HepG2 (cell line): ENCODE measurements around the gene SLC22A15. TPM values are rescaled to one million over a fixed set of nuclear protein-coding genes. Genes with fewer than 3 reads are reported as not detected.

Experiments
- ATAC-seq: fragments of 200-7000 bp; cut with Tn5 transposase; 3 replicates; pipeline ENCODE4 v1.9.1; 2020; ENCODE audit warnings: mild to moderate bottlenecking, moderate library complexity
- BruUV-seq: library from RNA; stranded (reverse); fragments of 400-500 nt; replicated peaks from 2 replicates; lab custom pipeline; 2021; lab: Mats Ljungman, UMichigan
- CTCF ChIA-PET: fragments of 300-600 bp; formaldehyde crosslinking; extraction: SDS; loops from one replicate; lab custom pipeline; 2021; ENCODE audit warnings: low total read pairs, inconsistent platforms, low intra/inter-chr PET ratio; lab: Yijun Ruan, JAX
- POLR2A ChIA-PET: fragments of 350-600 bp; sonication (Branson Sonifier 250); formaldehyde crosslinking; loops from one replicate; lab custom pipeline; 2020; ENCODE audit warnings: antibody characterized with exemption, inconsistent platforms; lab: Yijun Ruan, JAX
- DNase-seq: peaks from one replicate; pipeline ENCODE4 v3.0.0-alpha.2; 2015; ENCODE audit warnings: low spot score
- FAIRE-seq: peaks from 3 replicates; lab custom pipeline; 2011; peaks lifted over from hg19 to GRCh38; lab: Jason Lieb, UNC
- H2AFZ ChIP-seq: one replicate; pipeline ENCODE4 v1.6.1; 2011; ENCODE audit warnings: low read length, inconsistent platforms
- H3K27ac ChIP-seq: fragments of 300-600 bp; 3 replicates; pipeline ENCODE4 v1.8.0; 2011; ENCODE audit warnings: mixed run types, mild to moderate bottlenecking, mixed read lengths, low read length, inconsistent platforms; ENCODE audit not compliant: insufficient read depth; ENCODE audit errors: extremely low read length
- H3K27me3 ChIP-seq, 2 experiments: fragments of 200-600 bp in 1 of 2; 2 replicates in 1 of 2; 3 replicates in 1 of 2; pipeline versions ENCODE4 v1.6.0 to v1.8.0; 2011; ENCODE audit warnings: low read length in 2 of 2, mild to moderate bottlenecking in 2 of 2, moderate library complexity in 2 of 2, inconsistent platforms in 1 of 2; ENCODE audit not compliant: insufficient read depth in 2 of 2, control insufficient read depth in 1 of 2
- H3K36me3 ChIP-seq, 2 experiments: fragments of 200-600 bp in 1 of 2; replicated peaks in 1 of 2; 2 replicates in 1 of 2; 3 replicates in 1 of 2; pipeline versions ENCODE4 v1.5.1 to v1.8.0; 2011; ENCODE audit warnings: low read length in 2 of 2, inconsistent platforms in 1 of 2; ENCODE audit not compliant: insufficient read depth in 2 of 2, control insufficient read depth in 1 of 2
- H3K4me1 ChIP-seq: 2 replicates; pipeline ENCODE4 v1.5.1; 2012; ENCODE audit warnings: low read length, inconsistent platforms; ENCODE audit not compliant: insufficient read depth
- H3K4me2 ChIP-seq: 2 replicates; pipeline ENCODE4 v1.6.0; 2011; ENCODE audit warnings: low read depth, low read length, inconsistent platforms
- H3K4me3 ChIP-seq, 3 experiments: fragments of 200-600 bp in 1 of 3; sonication (generic), shearing (Covaris generic) in 1 of 3; replicated peaks in 1 of 3; 2 replicates each; pipeline ENCODE4 v1.5.1; 2011 to 2016; ENCODE audit warnings: low read length in 3 of 3, inconsistent platforms in 2 of 3, low read depth in 2 of 3, mild to moderate bottlenecking in 2 of 3, control low read depth in 1 of 3, mixed read lengths in 1 of 3; ENCODE audit not compliant: insufficient read depth in 1 of 3
- H3K79me2 ChIP-seq: one replicate; pipeline ENCODE4 v1.6.1; 2011; ENCODE audit warnings: low read length, inconsistent platforms; ENCODE audit not compliant: insufficient read depth
- H3K9ac ChIP-seq: 2 replicates; pipeline ENCODE4 v1.6.0; 2011; ENCODE audit warnings: mild to moderate bottlenecking, low read depth, low read length, inconsistent platforms; ENCODE audit not compliant: insufficient read depth
- H3K9me3 ChIP-seq: 2 replicates; pipeline ENCODE4 v1.5.1; 2012; ENCODE audit warnings: mild to moderate bottlenecking, low read length
- H4K20me1 ChIP-seq: 2 replicates; pipeline ENCODE4 v1.6.0; 2011; ENCODE audit warnings: inconsistent platforms, mild to moderate bottlenecking, low read length, moderate library complexity; ENCODE audit not compliant: insufficient read depth
- ARNTL ChIP-seq: sonication (generic); formaldehyde crosslinking; IDR thresholded peaks from 2 replicates; pipeline ENCODE4 v1.4.0; 2020; ENCODE audit warnings: mild to moderate bottlenecking, missing genetic modification reagents
- BCL3 ChIP-seq: sonication (generic); formaldehyde crosslinking; IDR thresholded peaks from 2 replicates; pipeline ENCODE4 v1.5.1; 2020; ENCODE audit warnings: mild to moderate bottlenecking, missing genetic modification reagents, moderate library complexity
- BHLHE40 ChIP-seq: IDR thresholded peaks from 2 replicates; pipeline ENCODE4 v1.6.1; 2011; ENCODE audit warnings: low read length, improper control_type of control experiment
- DPF2 ChIP-seq: sonication (generic); formaldehyde crosslinking; IDR thresholded peaks from 2 replicates; pipeline ENCODE4 v1.4.0; 2020; ENCODE audit warnings: mild to moderate bottlenecking, low read depth, missing genetic modification reagents, borderline replicate concordance
- MAFF ChIP-seq: IDR thresholded peaks from 2 replicates; pipeline ENCODE4 v1.6.1; 2011; ENCODE audit warnings: low read depth, low read length, improper control_type of control experiment
- MAFK ChIP-seq, 2 experiments: IDR thresholded peaks in 1 of 2; conservative IDR thresholded peaks in 1 of 2; 2 replicates each; pipeline ENCODE4 v1.6.1; 2011; ENCODE audit warnings: improper control_type of control experiment in 2 of 2, low read length in 2 of 2
- RFX5 ChIP-seq: IDR thresholded peaks from 2 replicates; pipeline ENCODE4 v1.6.1; 2011; ENCODE audit warnings: low read depth, low read length, improper control_type of control experiment
- SAFB2 ChIP-seq: sonication (generic); formaldehyde crosslinking; IDR thresholded peaks from 2 replicates; pipeline ENCODE4 v1.5.1; 2020; ENCODE audit warnings: missing genetic modification reagents, low read depth, mild to moderate bottlenecking, borderline replicate concordance
- TCF12 ChIP-seq, 2 experiments: fragments of 450-650 bp in 1 of 2; sonication (generic) in 1 of 2; formaldehyde crosslinking in 1 of 2; IDR thresholded peaks; 2 replicates each; pipeline versions ENCODE4 v1.6.1 to v1.8.0; 2017 to 2022; ENCODE audit warnings: antibody characterized with exemption in 1 of 2, mild to moderate bottlenecking in 1 of 2, missing genetic modification reagents in 1 of 2, moderate library complexity in 1 of 2
- ZNF33B ChIP-seq: sonication (generic); formaldehyde crosslinking; IDR thresholded peaks from 2 replicates; pipeline ENCODE4 v1.5.1; 2020; ENCODE audit warnings: mild to moderate bottlenecking, missing genetic modification reagents
- ZNF430 ChIP-seq: sonication (generic); formaldehyde crosslinking; IDR thresholded peaks from 2 replicates; pipeline ENCODE4 v1.9.0; 2021; ENCODE audit warnings: mild to moderate bottlenecking, missing genetic modification reagents
- ZNF563 ChIP-seq: sonication (generic); formaldehyde crosslinking; IDR thresholded peaks from 2 replicates; pipeline ENCODE4 v1.8.0; 2022; ENCODE audit warnings: mild to moderate bottlenecking, moderate library complexity, missing genetic modification reagents
- ZNF569 ChIP-seq: sonication (generic); formaldehyde crosslinking; IDR thresholded peaks from 2 replicates; pipeline ENCODE4 v1.5.0; 2020; ENCODE audit warnings: mild to moderate bottlenecking, missing genetic modification reagents, moderate library complexity, borderline replicate concordance
- ZNF83 ChIP-seq: sonication (generic); formaldehyde crosslinking; IDR thresholded peaks from 2 replicates; pipeline ENCODE4 v1.4.0; 2020; ENCODE audit warnings: missing genetic modification reagents, mild to moderate bottlenecking, borderline replicate concordance
- WGBS: methylation state at CpG from one replicate; pipeline ENCODE4 v1.1.6; 2017; ENCODE audit warnings: low lambda C conversion rate; 5-methylcytosine and 5-hydroxymethylcytosine counted together
- in situ Hi-C: cut with HindIII; loops from 2 replicates; pipeline ENCODE4 v1.10.0; 2017; ENCODE audit warnings: low pct_unique_long_range_greater_than_20kb; ENCODE audit not compliant: extremely low pct_ligation_motif_present
- intact Hi-C: fragments of 100-400 bp; cut with micrococcal nuclease; formaldehyde crosslinking; loops from one replicate; pipeline ENCODE4 v1.10.0; 2022; ENCODE audit not compliant: unreplicated experiment
- polyA plus RNA-seq, 8 experiments: library from polyadenylated mRNA; depleted of rRNA in 3 of 8; stranded (reverse) in 7 of 8; unstranded in 1 of 8; fragments of >200 nt; fragmentation: Illumina TruSeq in 4 of 8; extraction: Trizol in 4 of 8; gene quantifications; 2 replicates each; pipeline versions ENCODE4 v1.2.1 to v1.2.3, GENCODE V29; 2011 to 2016; ENCODE audit warnings: low read depth in 4 of 8, missing spikeins in 1 of 8, mixed read lengths in 1 of 8; ENCODE audit not compliant: insufficient read depth in 1 of 8
- total RNA-seq, 5 experiments: library from RNA; depleted of rRNA; stranded (reverse); fragments of >200 nt; fragmentation: Illumina TruSeq; extraction: Trizol; gene quantifications; 2 replicates each; pipeline ENCODE4 v1.2.3, GENCODE V29; 2016; ENCODE audit warnings: low read depth in 1 of 5

The SLC22A15 gene
- total and polyA plus RNA-seq, 2 of the 13 experiments (the other 11 are each of a cell fraction or from before 2014, with no cell fraction given): 0.24 to 1.7 TPM

- BruUV-seq: no TSS peak
- Histone ChIP-seq H3K4me3 (no peak overlapping the region), H3K9me3 (no peaks in the 10 kb centered on the region), H4K20me1 (no peaks in the 10 kb centered on the region), H3K27me3 (no peaks in the 10 kb centered on the region), H2AFZ (no peak overlapping the region), H3K4me2 (no peak overlapping the region), H3K9ac (no peak overlapping the region), H3K79me2 (no peaks in the 10 kb centered on the region), H3K36me3 (no peaks in the 10 kb centered on the region), H3K27ac (no peak overlapping the region), H3K4me1 (no peaks in the 10 kb centered on the region)
- no peak for ATAC-seq
- ChIA-PET POLR2A (no interaction called here), CTCF (no interaction called here)
- DNase-seq: no peak
- TF ChIP-seq DPF2 (CRISPR knock-in tag) (no peak), ZNF569 (CRISPR knock-in tag) (no peak), MAFF (peak; percentile 79; the same call in 1 of the 2 replicates), SAFB2 (CRISPR knock-in tag) (no peak), RFX5 (no peak), TCF12 (IDR thresholded peaks at IDR 0.05) (no peak), TCF12 (CRISPR knock-in tag; IDR thresholded peaks at IDR 0.05) (no peak), ARNTL (CRISPR knock-in tag) (no peak), MAFK (conservative IDR thresholded peaks at IDR 0.05 in 1 of 2, IDR thresholded peaks at IDR 0.05 in 1 of 2; ENCODE audit: low read length in 2 of 2) (peak; percentile 75 to 76)
- WGBS: 3% methylated on average over 1 of the region's 1 CpG
- intact Hi-C loops: no loop called here
- in situ Hi-C loops: no loop called here
- no peak for FAIRE-seq
These were observed 99.3 kb downstream of the SLC22A15 start for GRCh38 chr1:116075575-116075974.

- Histone ChIP-seq H3K9ac (no peak overlapping the region), H3K4me2 (no peak overlapping the region), H3K4me3 (no peak overlapping the region), H2AFZ (no peak overlapping the region), H4K20me1 (no peaks in the 10 kb centered on the region), H3K4me1 (no peaks in the 10 kb centered on the region), H3K27me3 (no peaks in the 10 kb centered on the region), H3K36me3 (no peaks in the 10 kb centered on the region), H3K27ac (no peak overlapping the region), H3K79me2 (no peaks in the 10 kb centered on the region), H3K9me3 (no peaks in the 10 kb centered on the region)
- POLR2A ChIA-PET: no interaction called here
- no peak for DNase-seq
- BruUV-seq: no TSS peak
- WGBS: 32% methylated on average over 4 of the region's 4 CpGs
- CTCF ChIA-PET: no interaction called here
- intact Hi-C loops (no loop called here), in situ Hi-C loops (no loop called here)
- no peak for FAIRE-seq
- ATAC-seq: no peak
- TF ChIP-seq ZNF83 (CRISPR knock-in tag) (no peak), ZNF569 (CRISPR knock-in tag) (no peak), BCL3 (CRISPR knock-in tag) (no peak), ZNF430 (CRISPR knock-in tag) (no peak), BHLHE40 (no peak), ZNF563 (CRISPR knock-in tag) (no peak), ZNF33B (CRISPR knock-in tag) (no peak)
These were observed 99.7 kb downstream of the SLC22A15 start for GRCh38 chr1:116075990-116076389.
